Stimulated activated CD4-positive, alpha-beta T cell treated with anti-CD3 and anti-CD28 coated beads, Interleukin-2, amount 100 ng/mL, for 4 hours (primary cell): Measurements from ENCODE around the gene NRCAM.

Experiments used
- DNase-seq: peaks from one replicate; pipeline ENCODE4 v3.0.0-alpha.2; 2020; ENCODE audit warnings: low read depth

Gene NRCAM

GRCh38 chr7:108156897-108157605 is 299.2 kb downstream of the NRCAM start:
- no peak for DNase-seq

- no peak for DNase-seq
Observed at GRCh38 chr7:108152198-108152597, 304.0 kb downstream of the NRCAM start.

GRCh38 chr7:108149908-108150307 is 306.3 kb downstream of the NRCAM start:
- DNase-seq = no peak

GRCh38 chr7:108149119-108149518 is 307.1 kb downstream of the NRCAM start:
- no peak for DNase-seq

- no peak for DNase-seq
Observed at GRCh38 chr7:108147031-108147563, 309.1 kb downstream of the NRCAM start.

GRCh38 chr7:108146070-108146842 is 310.0 kb downstream of the NRCAM start:
- DNase-seq = no peak

GRCh38 chr7:108145401-108145800 is 310.8 kb downstream of the NRCAM start:
- no peak for DNase-seq

- DNase-seq = no peak
Observed at GRCh38 chr7:108144931-108145330, 311.3 kb downstream of the NRCAM start.

- DNase-seq = no peak
Observed at GRCh38 chr7:108143658-108144420, 312.4 kb downstream of the NRCAM start.

- no peak for DNase-seq
Observed at GRCh38 chr7:108142675-108143259, 313.5 kb downstream of the NRCAM start.

GRCh38 chr7:108142180-108142579 is 314.1 kb downstream of the NRCAM start:
- no peak for DNase-seq

- no peak for DNase-seq
Observed at GRCh38 chr7:108140671-108141070, 315.6 kb downstream of the NRCAM start.

GRCh38 chr7:108138911-108139310 is 317.3 kb downstream of the NRCAM start:
- no peak for DNase-seq

- no peak for DNase-seq
Observed at GRCh38 chr7:108137993-108138392, 318.2 kb downstream of the NRCAM start.

- DNase-seq = no peak
Observed at GRCh38 chr7:108137040-108137439, 319.2 kb downstream of the NRCAM start.

GRCh38 chr7:108136191-108136688 is 320.0 kb downstream of the NRCAM start:
- no peak for DNase-seq

- DNase-seq = no peak
Observed at GRCh38 chr7:108135446-108136190, 320.6 kb downstream of the NRCAM start.

- DNase-seq = no peak
Observed at GRCh38 chr7:108134486-108134885, 321.8 kb downstream of the NRCAM start.

- no peak for DNase-seq
Observed at GRCh38 chr7:108132551-108133265, 323.5 kb downstream of the NRCAM start.

GRCh38 chr7:108130261-108130660 is 326.0 kb downstream of the NRCAM start, which contains the start of gene LAMB4:
LAMB4 (minus strand) TSS chr7:108130361; CDS start chr7:108123164, 7,197 bp downstream.
- no peak for DNase-seq
